GM23338 (cell line): Measurements from ENCODE around the gene EIF3F. TPM values are rescaled to one million over a fixed set of nuclear protein-coding genes. Genes with fewer than 3 reads are reported as not detected.

ENCODE experiments used
- ATAC-seq: fragments of 200-7000 bp; cut with Tn5 transposase; 3 replicates; pipeline ENCODE4 v1.9.1; 2020
- DNase-seq: peaks from one replicate; pipeline ENCODE4 v3.0.0-alpha.2; 2015; ENCODE audit warnings: low spot score
- H2AFZ ChIP-seq: fragments of 200-600 bp; sonication (generic); 2 replicates; pipeline ENCODE4 v1.8.0; 2016; ENCODE audit warnings: antibody characterized with exemption, mild to moderate bottlenecking, moderate library complexity
- H3F3A ChIP-seq: fragments of 200-600 bp; sonication (generic); replicated peaks from 2 replicates; pipeline ENCODE4 v1.8.0; 2017; ENCODE audit warnings: antibody characterized with exemption, mixed run types, low read depth
- H3K27ac ChIP-seq: fragments of 200-600 bp; sonication (generic); 2 replicates; pipeline ENCODE4 v1.6.1; 2016; ENCODE audit warnings: low read depth
- H3K27me3 ChIP-seq: fragments of 200-600 bp; sonication (generic); 2 replicates; pipeline ENCODE4 v1.8.0; 2016; ENCODE audit warnings: mild to moderate bottlenecking, mixed run types, moderate library complexity; ENCODE audit not compliant: insufficient read depth
- H3K36me3 ChIP-seq: fragments of 200-600 bp; sonication (generic); 2 replicates; pipeline ENCODE4 v1.8.0; 2016; ENCODE audit warnings: mild to moderate bottlenecking; ENCODE audit not compliant: insufficient read depth
- H3K4me1 ChIP-seq: fragments of 200-600 bp; sonication (generic); 2 replicates; pipeline ENCODE4 v1.8.0; 2016; ENCODE audit warnings: mild to moderate bottlenecking, moderate library complexity; ENCODE audit not compliant: insufficient read depth
- H3K4me2 ChIP-seq: fragments of 200-600 bp; sonication (generic); 2 replicates; pipeline ENCODE4 v1.7.1; 2017; ENCODE audit warnings: mixed run types
- H3K4me3 ChIP-seq: fragments of 200-600 bp; sonication (generic); 2 replicates; pipeline ENCODE4 v1.6.1; 2016; ENCODE audit warnings: mixed run types
- H3K79me2 ChIP-seq: fragments of 200-600 bp; sonication (generic); replicated peaks from 2 replicates; pipeline ENCODE4 v1.8.0; 2017; ENCODE audit warnings: mild to moderate bottlenecking; ENCODE audit not compliant: insufficient read depth
- H3K9me2 ChIP-seq: fragments of 200-600 bp; sonication (generic); 2 replicates; pipeline ENCODE4 v1.8.0; 2017; ENCODE audit not compliant: insufficient read depth
- H4K20me1 ChIP-seq: fragments of 200-600 bp; sonication (generic); replicated peaks from 2 replicates; pipeline ENCODE4 v1.8.0; 2017; ENCODE audit warnings: mild to moderate bottlenecking; ENCODE audit not compliant: insufficient read depth
- H3K27ac Mint-ChIP-seq: 2 replicates; pipeline ENCODE4 v1.8.0; 2020; ENCODE audit warnings: inconsistent platforms, mild to moderate bottlenecking, moderate library complexity, mixed read lengths
- H3K27me3 Mint-ChIP-seq: 3 replicates; pipeline ENCODE4 v1.8.0; 2022; ENCODE audit warnings: low read depth, mild to moderate bottlenecking, moderate library complexity, mixed read lengths, inconsistent platforms; ENCODE audit not compliant: insufficient read depth, poor library complexity
- H3K36me3 Mint-ChIP-seq: 3 replicates; pipeline ENCODE4 v1.8.0; 2021; ENCODE audit warnings: low read depth, mild to moderate bottlenecking, inconsistent platforms, moderate library complexity, mixed read lengths
- H3K4me1 Mint-ChIP-seq: 3 replicates; pipeline ENCODE4 v1.8.0; 2020; ENCODE audit warnings: mild to moderate bottlenecking, inconsistent platforms, mixed read lengths
- H3K4me3 Mint-ChIP-seq: 3 replicates; pipeline ENCODE4 v1.8.0; 2021; ENCODE audit warnings: moderate library complexity, mild to moderate bottlenecking, inconsistent platforms, mixed read lengths
- H3K9me3 Mint-ChIP-seq: 3 replicates; pipeline ENCODE4 v1.8.0; 2020; ENCODE audit warnings: moderate library complexity, mild to moderate bottlenecking, inconsistent platforms, mixed read lengths
- CREB1 ChIP-seq: fragments of 250-450 bp; sonication (Bioruptor Pico); IDR thresholded peaks from 2 replicates; pipeline ENCODE4 v1.5.0; 2020; ENCODE audit warnings: low read depth, mild to moderate bottlenecking, moderate library complexity
- CTCF ChIP-seq, 2 experiments: fragments of 200-600 bp in 1 of 2; sonication (generic) in 1 of 2; conservative IDR thresholded peaks; 2 replicates each; pipeline versions ENCODE4 v1.5.1 to v1.6.1; 2016 to 2017; ENCODE audit warnings: antibody characterized with exemption in 2 of 2, low read depth in 2 of 2, mild to moderate bottlenecking in 2 of 2, moderate library complexity in 1 of 2
- ETS1 ChIP-seq: IDR thresholded peaks from 2 replicates; pipeline ENCODE4 v1.6.1; 2016; ENCODE audit warnings: antibody characterized with exemption
- EZH2 ChIP-seq: fragments of 200-600 bp; sonication (generic); IDR thresholded peaks from one replicate; pipeline ENCODE4 v1.8.0; 2017; ENCODE audit warnings: antibody characterized with exemption, mild to moderate bottlenecking, low read depth; ENCODE audit not compliant: unreplicated experiment
- EZH2phosphoT487 ChIP-seq: fragments of 200-600 bp; sonication (generic); IDR thresholded peaks from one replicate; pipeline ENCODE4 v1.8.1; 2018; ENCODE audit warnings: antibody characterized with exemption; ENCODE audit not compliant: unreplicated experiment
- JUNB ChIP-seq: IDR thresholded peaks from one replicate; pipeline ENCODE4 v1.6.1; 2016; ENCODE audit warnings: antibody characterized with exemption; ENCODE audit not compliant: unreplicated experiment
- NANOG ChIP-seq: IDR thresholded peaks from 2 replicates; pipeline ENCODE4 v1.6.1; 2016; ENCODE audit warnings: antibody characterized with exemption, borderline replicate concordance
- POLR2AphosphoS5 ChIP-seq: IDR thresholded peaks from 2 replicates; pipeline ENCODE4 v1.6.1; 2016; ENCODE audit warnings: antibody characterized with exemption, low read depth
- REST ChIP-seq: IDR thresholded peaks from one replicate; pipeline ENCODE4 v1.6.1; 2018; ENCODE audit warnings: antibody characterized with exemption; ENCODE audit not compliant: unreplicated experiment
- STAT1 ChIP-seq: IDR thresholded peaks from one replicate; pipeline ENCODE4 v1.6.1; 2016; ENCODE audit warnings: antibody characterized with exemption; ENCODE audit not compliant: unreplicated experiment
- ZNF114 ChIP-seq: fragments of 250-450 bp; sonication (Bioruptor Pico); IDR thresholded peaks from 2 replicates; pipeline ENCODE4 v1.5.0; 2020; ENCODE audit warnings: mild to moderate bottlenecking, moderate library complexity
- ZNF331 ChIP-seq: fragments of 250-450 bp; sonication (Bioruptor Pico); IDR thresholded peaks from 2 replicates; pipeline ENCODE4 v1.5.0; 2020; ENCODE audit warnings: low read depth, mild to moderate bottlenecking, moderate library complexity
- polyA plus RNA-seq: library from polyadenylated mRNA; unstranded; fragments of >200 nt; fragmentation: Nextera tagmentation; extraction: Ambion mirVana; gene quantifications from 2 replicates; pipeline ENCODE4 v1.2.1, GENCODE V29; 2016
- total RNA-seq: library from RNA; depleted of rRNA; stranded (reverse); fragments of >200 nt; shearing (Covaris generic); gene quantifications from 2 replicates; pipeline ENCODE4 v1.2.3, GENCODE V29; 2014

EIF3F gene
- total and polyA plus RNA-seq, 2 experiments from 2014 or later = 237 to 555 TPM

GRCh38 chr11:8031248-8032115, 44.3 kb downstream of the EIF3F start:
- no peaks in the 10 kb centered on the region for H3K27me3 ChIP-seq
- H2AFZ ChIP-seq = 0 out of 2 replicates have a peak overlapping the region, but pooled peaks have one; percentile 81
- Mint-ChIP-seq H3K36me3 (no peaks in the 10 kb centered on the region), H3K27ac (no peak overlapping the region), H3K4me3 (no peak overlapping the region), H3K27me3 (peaks cover 11% of the 10 kb centered on the region), H3K9me3 (no peaks in the 10 kb centered on the region), H3K4me1 (peaks cover 17% of the 10 kb centered on the region)
- no peak overlapping the region for H3K4me2 ChIP-seq
- H3K79me2 ChIP-seq = no peaks in the 10 kb centered on the region
- 0 out of 2 replicates have a peak, but pooled peaks cover 3% of the 10 kb centered on the region for H3F3A ChIP-seq
- TF ChIP-seq ZNF114 (CRISPR knock-in tag) = no peak
- no peak for TF ChIP-seq JUNB
- TF ChIP-seq ZNF331 (CRISPR knock-in tag) = no peak
- TF ChIP-seq EZH2phosphoT487 = no peak
- H3K36me3 ChIP-seq = no peaks in the 10 kb centered on the region
- DNase-seq (no peak), ATAC-seq (peak; percentile 29)
- H3K9me2 ChIP-seq = no peaks in the 10 kb centered on the region
- peaks cover 9% of the 10 kb centered on the region; the same call in 1 of the 2 replicates for H3K4me1 ChIP-seq
- no peak overlapping the region for H3K4me3 ChIP-seq
- no peaks in the 10 kb centered on the region for H4K20me1 ChIP-seq
- H3K27ac ChIP-seq = no peak overlapping the region

GRCh38 chr11:8032122-8032521, 45.0 kb downstream of the EIF3F start:
- Mint-ChIP-seq H3K27me3 (peaks cover 11% of the 10 kb centered on the region), H3K4me1 (peaks cover 17% of the 10 kb centered on the region), H3K36me3 (no peaks in the 10 kb centered on the region), H3K9me3 (no peaks in the 10 kb centered on the region), H3K27ac (no peak overlapping the region), H3K4me3 (no peak overlapping the region)
- ATAC-seq = no peak
- TF ChIP-seq EZH2 (no peak), ZNF331 (CRISPR knock-in tag) (no peak), CREB1 (no peak), STAT1 (no peak), EZH2phosphoT487 (no peak), CTCF (conservative IDR thresholded peaks at IDR 0.05; ENCODE audit: low read depth in 2 of 2) (no peak), NANOG (no peak), JUNB (no peak), ZNF114 (CRISPR knock-in tag) (no peak), REST (no peak), ETS1 (no peak), POLR2AphosphoS5 (no peak)
- Histone ChIP-seq H3K79me2 (no peaks in the 10 kb centered on the region), H3K4me1 (peaks cover 9% of the 10 kb centered on the region; the same call in 1 of the 2 replicates), H3F3A (0 out of 2 replicates have a peak, but pooled peaks cover 3% of the 10 kb centered on the region), H3K27me3 (no peaks in the 10 kb centered on the region), H2AFZ (0 out of 2 replicates have a peak overlapping the region, but pooled peaks have one; percentile 81), H4K20me1 (no peaks in the 10 kb centered on the region), H3K27ac (no peak overlapping the region), H3K36me3 (no peaks in the 10 kb centered on the region), H3K4me3 (no peak overlapping the region), H3K9me2 (no peaks in the 10 kb centered on the region), H3K4me2 (no peak overlapping the region)
- DNase-seq = no peak
